GM21526 (cell line): Measurements from ENCODE around the gene ZFAND3.
"Not testable (repeated sequence)": the region's sequence is repeated elsewhere in the genome, so short reads cannot be mapped to it uniquely, and the experiment has no call there.

Source experiments
- ATAC-seq: cut with Tn5 transposase; IDR thresholded peaks from one replicate; pipeline ENCODE4 v1.9.1; 2021; ENCODE audit warnings: moderate library complexity; ENCODE audit not compliant: unreplicated experiment, low FRiP score

Gene ZFAND3

DNA sequence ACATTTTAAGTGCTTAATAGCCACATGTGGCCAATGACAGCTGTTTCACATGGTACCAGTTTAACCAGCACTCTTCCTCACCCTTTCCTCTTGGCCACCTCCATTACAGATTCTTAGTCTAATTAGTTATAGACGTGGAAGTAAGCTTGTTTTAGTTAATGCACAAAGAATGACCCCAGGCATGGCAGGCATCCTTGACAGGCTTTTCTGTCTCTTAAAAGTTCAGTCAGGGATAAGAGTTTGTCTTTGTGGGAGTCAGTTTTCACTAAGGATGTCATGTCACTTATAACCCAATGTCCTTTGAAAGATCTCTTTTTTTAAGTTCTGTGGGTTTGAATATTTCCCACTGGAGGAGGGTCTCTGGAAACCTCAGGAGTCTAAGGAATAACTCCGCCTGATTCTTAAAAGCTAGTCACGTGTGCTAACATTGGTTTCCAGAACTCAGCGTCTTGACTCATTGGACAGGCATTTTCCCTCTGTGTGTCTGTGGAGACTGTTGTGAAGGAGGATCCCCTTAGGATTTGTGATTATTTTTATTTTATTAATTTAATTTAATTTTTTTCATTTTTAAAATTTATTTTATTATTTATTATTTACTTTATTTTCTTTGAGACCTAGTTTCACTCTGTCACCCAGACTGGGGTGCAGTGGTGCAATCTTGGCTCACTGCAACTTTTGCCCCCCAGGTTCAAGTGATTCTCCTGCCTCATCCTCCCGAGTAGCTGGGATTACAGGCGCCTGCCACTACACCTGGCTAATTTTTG lies 171.4 kb downstream of the ZFAND3 start:
- no peak for ATAC-seq

DNA sequence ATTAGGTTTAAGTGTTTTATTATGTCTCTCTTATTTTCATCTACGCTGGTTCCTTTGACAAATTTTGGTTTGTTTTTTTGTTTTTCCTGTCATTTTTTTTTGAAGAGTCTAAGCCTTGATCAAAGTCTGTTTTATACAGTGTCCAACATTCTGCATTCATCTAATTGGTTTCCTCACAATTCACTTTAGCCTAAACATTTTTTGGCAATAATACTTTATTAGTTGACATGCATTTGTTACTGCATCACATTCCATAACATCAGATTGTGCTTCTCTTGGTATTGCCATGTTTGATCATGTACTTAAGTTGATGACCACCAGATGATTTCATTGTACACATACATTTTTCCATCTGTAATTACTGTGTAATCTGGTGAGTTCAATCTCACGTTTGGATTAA lies 173.2 kb downstream of the ZFAND3 start:
- ATAC-seq: no peak

DNA sequence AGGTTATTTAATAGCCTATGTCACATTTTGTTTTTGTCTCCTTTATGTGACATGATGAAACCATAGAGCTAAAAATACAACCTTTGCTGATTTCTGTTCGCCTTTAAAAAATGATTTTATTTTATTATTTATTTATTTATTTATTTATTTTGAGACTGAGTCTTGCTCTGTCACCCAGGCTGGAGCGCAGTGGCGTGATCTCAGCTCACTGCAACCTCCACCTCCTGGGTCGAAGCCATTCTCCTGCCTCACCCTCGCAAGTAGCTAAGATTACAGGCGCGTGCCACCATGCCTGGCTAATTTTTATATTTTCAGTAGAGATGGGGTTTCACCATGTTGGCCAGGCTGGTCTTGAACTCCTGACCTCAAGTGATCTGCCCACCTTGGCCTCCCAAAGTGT lies 173.7 kb downstream of the ZFAND3 start:
- ATAC-seq: not testable (repeated sequence)

DNA sequence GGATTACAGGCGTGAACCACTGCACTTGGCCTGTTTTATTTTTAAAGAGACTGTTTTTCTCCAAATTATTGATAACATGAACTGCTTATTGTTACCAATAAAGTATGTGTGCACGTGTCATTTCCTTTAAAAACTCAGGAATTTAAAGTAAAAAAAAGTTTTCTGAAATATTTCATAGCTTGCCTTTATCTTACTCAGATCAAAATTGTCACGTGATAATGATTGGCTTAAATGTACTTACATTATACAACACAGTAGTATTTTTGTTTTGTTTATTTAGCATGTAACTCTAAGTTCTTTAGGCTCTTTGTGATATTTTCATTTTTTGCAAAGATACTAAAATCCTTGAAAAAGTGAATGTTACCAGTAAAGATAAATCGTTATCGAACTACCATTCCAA lies 174.1 kb downstream of the ZFAND3 start:
- no peak for ATAC-seq

DNA sequence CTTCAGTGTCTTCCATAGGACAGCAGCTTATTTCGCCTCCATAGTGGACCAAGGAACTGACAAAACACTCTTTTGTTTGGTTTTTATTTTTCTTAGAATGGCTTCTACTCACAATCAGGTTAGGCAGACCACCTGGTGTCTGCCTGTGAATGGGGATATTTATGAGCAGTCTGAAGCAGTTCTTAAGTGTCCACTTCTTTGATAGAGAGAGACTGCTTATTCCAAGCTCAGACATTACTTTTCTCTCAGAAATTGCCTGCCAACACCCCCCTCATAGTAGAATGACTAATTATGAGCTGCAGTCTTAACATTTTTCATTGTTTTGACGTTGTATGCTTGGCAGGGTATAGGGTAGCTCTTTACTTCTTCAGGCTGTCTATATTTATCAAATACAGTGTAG lies 174.7 kb downstream of the ZFAND3 start:
- no peak for ATAC-seq

DNA sequence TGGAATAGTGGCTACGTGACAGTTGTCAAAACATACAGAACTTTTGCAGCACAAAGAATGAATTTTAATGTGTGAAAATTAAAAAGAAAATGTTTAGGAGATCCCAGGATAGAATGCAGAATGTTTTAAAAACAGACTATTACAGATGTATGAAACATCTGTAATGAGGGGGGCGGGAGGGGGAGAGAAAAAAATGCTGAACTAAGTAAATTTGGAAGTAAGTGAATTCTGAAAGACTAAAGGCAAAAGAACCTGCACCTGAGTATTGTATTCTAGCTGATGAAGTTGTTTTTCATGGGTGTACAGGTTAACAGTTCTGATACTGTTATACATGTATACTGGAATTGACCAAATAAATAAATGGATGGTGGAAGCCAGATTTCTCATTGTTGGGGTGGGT lies 178.8 kb downstream of the ZFAND3 start:
- ATAC-seq: no peak

DNA sequence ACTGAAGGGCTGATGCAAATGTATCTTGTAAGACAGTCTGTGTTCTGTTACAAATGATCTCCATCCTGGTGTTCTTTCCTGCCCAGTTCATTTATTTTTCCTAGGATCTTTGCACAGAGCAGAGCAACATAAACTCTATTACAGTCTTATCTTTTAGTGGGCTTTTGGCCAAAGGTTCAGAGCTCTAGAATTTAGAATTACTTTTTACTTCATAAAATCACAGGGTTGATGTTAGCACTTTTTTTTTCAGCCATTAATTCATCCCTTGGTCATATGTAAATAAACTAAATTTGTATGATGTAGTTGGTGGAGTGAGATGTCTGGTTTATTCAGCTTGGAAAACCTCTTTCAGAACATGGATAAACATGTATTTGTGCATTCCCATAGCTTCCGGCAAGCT lies 181.9 kb downstream of the ZFAND3 start:
- no peak for ATAC-seq

DNA sequence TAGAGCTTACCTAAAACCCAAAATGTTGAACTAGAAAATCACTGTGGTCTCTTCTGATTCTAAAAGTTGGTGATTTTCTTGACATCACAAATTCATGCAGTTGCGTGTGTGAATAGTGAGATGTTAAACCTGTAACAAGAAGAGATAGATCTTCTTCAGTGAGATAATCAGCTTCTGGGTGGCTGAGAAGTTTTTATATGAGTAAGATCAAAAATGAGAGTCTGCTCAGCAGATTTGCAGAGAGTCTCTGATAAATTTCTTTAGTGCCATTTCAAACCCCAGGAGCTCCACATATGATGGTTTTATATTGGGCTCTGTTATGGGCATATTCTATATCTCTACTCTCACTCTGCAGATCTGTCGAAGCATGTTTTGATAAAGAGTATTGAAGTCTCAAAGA lies 185.4 kb downstream of the ZFAND3 start:
- no peak for ATAC-seq

DNA sequence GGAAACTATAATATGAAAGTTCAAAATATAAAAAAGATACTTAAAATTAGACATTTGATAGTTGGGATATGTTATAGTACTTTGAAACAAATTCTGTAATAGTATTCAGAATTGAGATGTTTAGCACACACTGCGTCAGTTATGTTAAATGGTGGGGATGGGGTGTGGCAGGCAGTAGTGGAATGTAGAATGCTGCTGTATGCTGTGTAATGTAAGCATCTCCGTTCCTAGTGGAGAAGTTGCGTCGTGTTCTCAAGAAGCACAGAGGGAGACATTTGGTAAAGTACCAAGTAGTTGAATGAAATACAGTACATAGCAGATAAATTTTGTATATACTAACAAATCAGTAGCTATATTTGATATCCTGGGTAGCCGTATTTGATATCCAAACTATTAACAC lies 192.4 kb downstream of the ZFAND3 start:
- no peak for ATAC-seq

DNA sequence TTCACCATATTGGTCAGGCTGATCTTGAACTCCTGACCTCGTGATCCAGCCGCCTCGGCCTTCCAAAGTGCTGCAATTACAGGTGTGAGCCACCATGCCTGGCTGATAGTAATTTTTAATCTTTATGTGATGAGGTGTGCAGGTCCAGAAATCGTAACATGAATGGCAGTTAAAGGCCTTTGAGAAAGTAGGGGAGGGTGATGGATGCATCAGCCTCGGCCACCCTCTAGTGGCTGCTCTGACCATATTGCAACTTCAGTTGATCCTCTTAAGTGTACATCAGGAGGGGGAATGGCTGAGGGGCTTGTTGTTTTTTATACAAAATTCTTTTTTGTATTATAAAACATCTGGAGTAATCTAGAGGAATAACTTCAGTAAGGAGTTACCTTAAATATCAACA lies 193.0 kb downstream of the ZFAND3 start:
- ATAC-seq: no peak

DNA sequence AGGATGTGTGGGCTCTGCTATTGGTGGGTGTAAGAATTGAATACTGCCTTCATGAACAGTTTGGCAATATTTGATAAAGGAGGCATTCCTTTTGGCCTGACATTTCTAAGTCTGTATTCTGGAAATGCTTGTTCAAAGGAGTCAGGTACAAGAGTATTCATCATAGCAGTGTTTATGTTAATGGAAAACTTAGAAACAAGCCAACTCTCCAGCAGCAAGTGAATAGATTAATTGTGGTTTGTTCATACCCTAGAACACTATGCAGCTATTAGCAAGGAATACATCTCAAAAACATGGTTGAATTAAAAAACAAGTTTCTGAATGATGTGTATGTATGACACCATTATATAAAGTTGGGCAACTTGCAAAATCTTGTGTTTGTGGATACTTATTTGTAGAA lies 195.8 kb downstream of the ZFAND3 start:
- ATAC-seq: no peak

DNA sequence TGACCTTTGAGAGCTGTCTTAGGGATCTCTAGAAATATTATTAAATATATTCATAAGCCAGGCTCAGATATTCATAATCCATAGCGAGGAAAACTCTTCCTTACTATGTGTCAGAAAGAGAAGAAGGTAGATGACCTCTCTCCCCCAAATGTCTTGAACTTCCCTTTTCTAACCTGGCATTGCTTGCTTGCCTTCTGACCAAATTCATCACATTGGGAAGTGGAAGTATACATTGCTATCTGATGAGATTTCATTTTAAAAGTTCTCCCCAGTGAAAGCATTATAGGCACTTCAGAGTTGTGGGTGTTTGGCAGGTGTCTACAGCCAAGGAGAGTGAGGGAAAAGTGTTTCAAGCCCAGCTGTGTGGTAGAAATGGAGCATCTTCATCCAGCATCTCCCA lies 197.3 kb downstream of the ZFAND3 start:
- no peak for ATAC-seq

DNA sequence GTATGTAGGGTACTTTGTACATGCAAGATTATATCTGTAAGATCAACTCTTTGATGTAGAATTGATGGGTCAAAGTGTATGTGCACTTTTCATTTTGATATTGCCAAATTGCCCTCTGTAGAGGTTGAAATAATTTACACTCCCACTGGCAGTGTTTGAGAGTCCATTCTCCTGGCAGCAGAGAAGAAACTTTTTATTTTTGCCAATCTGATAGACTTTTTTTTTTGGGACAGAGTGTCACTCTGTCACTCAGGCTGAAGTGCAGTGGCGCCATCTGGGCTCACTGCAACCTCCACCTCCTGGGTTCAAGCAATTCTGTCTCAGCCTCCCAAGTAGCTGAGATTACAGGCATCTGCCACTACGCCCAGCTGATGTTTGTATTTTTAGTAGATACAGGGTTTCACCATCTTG lies 199.2 kb downstream of the ZFAND3 start:
- ATAC-seq: no peak

DNA sequence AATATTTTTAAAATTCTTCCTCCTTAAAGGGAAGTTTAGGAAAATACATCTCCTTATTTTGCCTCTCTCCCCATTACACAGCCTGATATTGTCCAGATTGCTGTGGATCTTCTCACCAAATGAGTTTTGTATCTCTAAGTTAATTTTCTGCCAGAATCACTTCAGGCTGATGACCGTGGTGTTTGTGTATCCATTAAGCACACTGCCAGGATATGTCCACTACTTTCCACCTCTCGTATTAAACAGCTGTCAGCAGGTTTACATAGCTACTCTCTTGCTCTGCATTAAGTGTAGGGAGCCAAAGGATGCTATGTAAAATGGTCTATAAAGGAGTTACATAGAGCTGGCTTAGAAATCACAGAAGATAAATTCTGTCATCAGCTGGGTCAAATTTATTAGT lies 201.1 kb downstream of the ZFAND3 start:
- no peak for ATAC-seq

DNA sequence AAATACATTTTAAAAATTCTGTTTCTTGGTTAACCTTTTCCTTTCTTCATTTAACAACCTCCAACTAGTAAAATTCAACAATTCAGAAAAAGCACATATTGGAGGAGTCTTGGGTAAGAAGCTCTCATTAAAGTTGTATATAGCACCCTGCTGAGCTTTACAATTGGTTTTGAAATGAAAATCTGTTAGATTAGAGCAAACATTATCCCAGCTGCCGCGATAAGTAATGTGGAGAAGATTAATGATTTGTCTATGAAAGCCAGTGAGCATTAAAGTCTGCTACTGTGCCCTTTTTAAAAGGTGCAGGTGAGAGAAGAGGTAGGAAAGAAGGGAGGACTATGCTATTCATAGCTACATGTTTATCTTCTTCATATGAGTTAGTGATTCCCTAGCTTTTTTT lies 201.5 kb downstream of the ZFAND3 start:
- ATAC-seq: no peak

DNA sequence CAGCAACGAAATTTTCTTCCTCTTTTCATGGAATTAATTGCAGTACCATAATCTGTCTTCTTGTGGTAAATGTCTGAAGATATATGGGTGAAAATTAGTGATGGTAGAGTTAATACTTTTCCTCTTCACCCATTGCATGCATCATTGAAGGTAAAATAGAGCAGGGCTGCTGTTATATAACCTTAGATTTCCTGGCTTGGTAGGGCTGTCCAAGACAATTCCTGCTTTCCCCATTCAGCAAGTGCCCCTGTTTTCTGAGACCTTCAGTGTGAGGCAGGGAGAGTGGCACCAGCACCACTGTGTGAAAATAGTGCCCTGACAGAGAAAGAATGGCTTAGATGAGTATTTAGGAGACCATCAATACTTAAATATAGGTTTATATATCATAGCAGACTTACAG lies 202.0 kb downstream of the ZFAND3 start:
- ATAC-seq: no peak

DNA sequence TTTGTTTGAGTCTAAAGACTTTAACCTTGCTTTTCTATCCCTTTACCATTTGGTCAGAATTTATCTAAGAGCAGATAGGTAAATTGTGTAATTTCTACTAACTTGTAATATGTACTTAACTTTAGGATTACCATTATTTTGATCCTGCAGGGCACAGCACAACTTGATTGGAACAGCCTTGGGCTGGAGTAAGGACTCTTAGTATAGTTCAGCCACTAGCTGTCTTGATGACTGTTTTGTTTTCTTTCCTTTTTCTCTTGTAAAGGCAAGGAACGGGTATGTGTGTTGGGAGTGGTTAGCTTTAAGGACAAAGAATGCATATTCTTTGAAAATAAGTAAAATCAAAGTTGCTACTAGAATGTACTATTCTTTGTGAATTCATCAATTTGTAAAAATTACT lies 203.2 kb downstream of the ZFAND3 start:
- no peak for ATAC-seq

DNA sequence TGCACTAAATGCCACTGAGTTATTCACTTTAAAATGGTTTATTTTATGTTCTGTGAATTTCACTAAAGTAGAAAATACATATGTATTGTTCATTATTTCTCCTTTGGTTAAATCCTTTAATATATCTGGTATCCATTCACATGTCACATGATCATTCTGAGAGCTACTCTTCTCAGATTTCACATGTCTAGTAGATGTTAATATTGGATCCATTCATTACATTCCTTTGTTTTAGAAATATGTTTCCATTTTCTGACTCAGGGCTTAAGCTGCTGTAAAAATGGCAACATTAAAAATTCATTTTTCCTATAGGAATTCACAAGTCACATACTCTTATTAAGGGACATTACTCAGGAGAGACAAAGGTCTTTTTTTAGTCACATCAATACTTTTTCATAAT lies 205.4 kb downstream of the ZFAND3 start:
- ATAC-seq: no peak

DNA sequence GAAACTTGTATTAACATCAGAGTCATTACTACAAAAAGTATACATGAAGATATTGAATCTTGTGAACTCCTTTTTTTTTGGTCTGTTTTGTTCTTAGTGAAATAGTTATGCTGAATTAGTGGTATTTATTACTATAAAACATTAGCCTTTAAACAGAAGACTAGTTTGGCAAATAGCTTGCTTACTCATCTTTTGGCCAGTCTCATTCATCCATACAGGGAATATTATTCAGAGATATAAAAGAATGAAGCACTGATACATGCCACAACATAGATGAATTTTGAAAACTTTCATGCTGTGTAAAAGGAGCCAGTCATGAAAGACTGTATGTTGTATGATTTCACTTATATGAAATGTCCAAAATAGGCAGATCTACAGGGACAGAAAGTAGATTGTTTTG lies 205.9 kb downstream of the ZFAND3 start:
- no peak for ATAC-seq

DNA sequence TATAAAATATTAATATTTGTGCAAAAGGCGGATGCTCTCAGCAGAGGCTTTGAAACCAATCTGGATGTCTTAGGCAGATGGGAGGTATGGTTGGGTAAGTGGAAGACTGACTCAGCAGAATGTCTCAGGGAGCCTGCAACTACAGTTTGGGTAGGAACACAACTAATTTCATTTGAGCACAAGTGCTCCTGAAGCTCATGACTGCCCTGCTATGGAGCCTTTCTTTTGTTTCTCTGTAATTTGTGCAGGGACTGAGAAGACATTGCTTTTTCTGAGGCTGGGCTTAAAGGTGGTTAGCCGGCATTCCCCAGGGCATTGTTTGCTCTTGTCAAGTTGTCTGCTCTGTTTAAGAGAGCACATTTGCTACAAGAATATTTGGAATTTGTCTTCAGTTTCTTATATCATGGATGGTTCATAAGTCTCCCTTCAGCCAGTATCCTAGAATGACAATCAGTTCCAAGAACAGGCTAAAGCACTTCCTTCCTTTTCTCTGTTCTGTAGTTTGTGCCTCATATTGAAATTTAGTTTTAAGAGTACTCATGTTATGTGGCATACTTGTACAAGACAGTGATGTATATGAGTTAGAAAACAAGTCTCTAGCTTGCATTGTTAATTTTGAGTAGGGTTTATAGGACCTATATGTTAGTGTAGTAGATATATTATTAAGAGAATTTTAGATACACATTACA lies 208.3 kb downstream of the ZFAND3 start:
- ATAC-seq: no peak

DNA sequence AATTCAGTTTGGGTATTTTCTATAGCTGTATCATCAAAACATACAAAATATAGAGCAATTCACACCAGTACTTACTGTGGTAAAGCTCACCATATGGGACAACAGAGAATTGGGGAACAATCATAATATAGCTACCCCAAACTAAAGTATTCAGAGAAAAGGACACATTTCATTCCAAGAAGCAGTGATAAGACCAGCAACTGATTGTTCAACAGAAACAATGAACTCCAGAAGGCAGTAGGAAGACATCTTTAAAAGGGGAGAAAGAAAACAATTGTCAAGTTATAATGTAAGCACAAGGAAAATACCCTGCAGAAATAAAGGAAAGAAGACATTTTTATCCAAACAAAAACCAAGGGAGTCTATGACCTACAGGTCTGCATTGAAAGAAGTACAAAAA lies 210.9 kb downstream of the ZFAND3 start:
- ATAC-seq: no peak

DNA sequence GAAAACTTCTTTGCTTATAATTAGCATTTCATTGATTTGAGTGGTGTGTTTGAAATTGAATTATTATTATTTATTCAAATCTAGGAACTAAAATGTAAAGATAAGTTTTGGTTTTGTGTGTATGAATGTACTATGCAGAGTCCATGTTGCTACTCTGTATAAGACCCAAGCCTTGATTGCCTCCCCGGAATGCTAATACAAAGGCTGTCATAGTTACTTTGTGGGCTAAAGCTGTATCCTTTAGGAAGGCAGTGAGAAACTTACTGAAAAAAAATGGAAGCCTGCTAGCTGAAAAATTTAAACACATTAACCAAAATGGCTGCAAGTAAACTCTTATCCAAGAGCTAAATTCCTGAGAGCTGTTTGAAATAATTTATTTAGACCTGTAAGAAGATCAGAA lies 213.3 kb downstream of the ZFAND3 start:
- no peak for ATAC-seq
